Hypothalamus (tissue), 51 donors: ENCODE data around the gene MRPS15.
A peak's percentile ranks its signal among the peaks of the same experiment; 100 is the strongest.

ENCODE experiments used
- DNase-seq, 51 donors: peaks; one replicate each; lab custom pipeline; 2025; lab: John Stamatoyannopoulos, UW

Gene MRPS15

GRCh38 chr1:36464605-36465393, 615 bp upstream of the MRPS15 start:
- peak in 1 of 51 donors; percentile 39 for DNase-seq

DNA sequence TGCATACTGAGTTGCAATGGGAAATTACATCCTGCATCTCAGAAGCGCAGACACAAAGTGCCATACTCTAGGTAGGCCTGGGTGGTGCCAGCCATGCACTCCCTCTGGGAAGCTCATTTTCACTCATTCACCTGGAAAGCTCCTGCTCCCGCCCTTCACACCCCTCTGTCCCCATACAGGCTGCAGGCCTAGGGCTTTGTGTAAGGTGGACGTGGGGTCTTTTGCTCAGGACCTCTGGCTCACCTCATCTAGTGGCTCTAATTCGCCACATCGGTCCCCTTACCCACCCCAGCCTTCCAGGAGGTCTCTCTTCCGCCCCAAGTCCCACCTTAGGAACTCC, 751 bp downstream of the MRPS15 start:
- no peak for DNase-seq

DNA sequence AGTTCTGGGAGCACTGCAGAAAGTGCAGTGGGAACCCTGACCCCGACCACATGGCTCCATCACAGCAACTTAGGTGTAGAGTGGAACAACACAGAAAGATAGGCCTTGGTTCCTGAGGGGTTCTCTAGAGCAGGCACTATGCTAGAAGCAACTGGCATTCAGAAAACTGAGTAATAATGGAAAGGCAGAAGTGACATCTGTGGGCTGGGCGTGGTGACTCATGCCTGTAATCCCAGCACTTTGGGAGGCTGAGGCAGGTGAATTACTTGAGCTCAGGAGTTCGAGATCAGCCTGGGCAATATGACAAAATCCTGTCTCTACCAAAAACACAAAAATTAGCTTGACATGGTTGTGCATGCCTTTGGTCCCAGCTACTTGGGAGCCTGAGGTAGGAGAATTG, 5.3 kb downstream of the MRPS15 start:
- peak in 1 of 51 donors; percentile 5 for DNase-seq

DNA sequence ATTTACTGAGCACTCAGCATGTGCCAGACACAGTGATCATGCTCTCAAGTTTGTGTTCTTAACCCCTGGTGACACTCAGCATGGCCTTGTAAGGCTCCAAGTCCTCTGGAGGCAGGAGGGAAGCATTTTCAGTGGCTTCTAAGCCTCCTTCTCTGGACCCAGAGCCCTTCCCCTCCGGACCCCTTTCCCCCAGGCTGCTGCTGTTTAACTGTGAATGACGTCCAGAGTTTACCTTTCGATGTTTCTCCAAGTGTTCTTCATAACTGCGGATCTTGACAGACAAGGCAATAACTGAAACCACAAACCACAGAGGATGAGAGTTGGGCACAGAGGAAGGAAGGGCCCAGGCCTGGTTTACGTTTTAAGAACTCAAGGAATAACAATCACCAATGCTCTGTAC, 6.5 kb downstream of the MRPS15 start:
- no peak for DNase-seq

DNA sequence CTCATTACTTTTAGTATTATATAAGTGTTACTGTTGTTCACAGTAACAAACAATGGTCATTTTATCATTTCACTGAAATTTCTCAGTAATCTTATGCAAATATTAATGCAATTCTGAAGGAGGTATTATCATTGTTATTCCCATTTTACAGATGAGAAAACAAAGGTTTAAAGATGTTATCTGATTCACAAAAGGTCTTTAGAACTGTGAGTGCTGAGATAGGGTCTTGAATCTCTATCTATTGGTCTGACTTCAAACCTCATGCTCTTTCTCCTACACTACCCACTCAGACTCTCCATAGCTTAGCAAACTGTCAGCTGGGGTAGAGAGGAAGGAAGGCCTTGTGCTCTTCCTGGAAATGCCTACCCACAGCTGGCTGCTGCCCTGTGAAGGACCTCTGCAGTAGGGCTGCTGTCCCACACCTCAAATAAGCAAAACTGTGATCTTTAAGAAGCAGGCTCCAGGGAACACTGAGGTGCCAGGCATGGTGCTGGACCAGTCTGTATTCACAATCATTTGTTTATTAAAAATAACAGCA, 7.7 kb downstream of the MRPS15 start:
- no peak for DNase-seq

DNA sequence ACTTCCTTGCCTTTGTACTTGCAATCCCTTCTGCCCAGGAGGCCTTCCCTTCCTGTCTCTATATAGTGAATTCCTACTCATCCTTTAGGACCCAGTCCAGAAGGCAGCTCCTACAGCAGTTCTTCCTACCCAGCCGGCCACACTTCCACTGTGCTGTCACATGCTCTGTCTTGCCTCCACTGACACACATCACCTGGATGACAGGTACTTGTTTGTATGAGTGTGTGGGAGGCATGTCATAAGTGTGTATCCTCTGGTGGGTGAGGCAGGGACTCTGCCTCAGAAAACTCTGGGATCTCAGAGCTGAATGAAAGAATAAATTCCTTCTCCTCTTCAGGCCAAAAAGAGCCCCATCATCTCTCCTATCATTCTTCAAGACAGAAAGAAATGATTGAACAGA, 8.8 kb downstream of the MRPS15 start:
- no peak for DNase-seq

- DNase-seq = no peak
These were observed 10.4 kb downstream of the MRPS15 start for GRCh38 chr1:36453600-36454388.

- no peak for DNase-seq
These were observed 11.1 kb downstream of the MRPS15 start for GRCh38 chr1:36453051-36453450.

- no peak for DNase-seq
These were observed 13.3 kb downstream of the MRPS15 start for GRCh38 chr1:36450919-36451305.

GRCh38 chr1:36450270-36450918, 13.8 kb downstream of the MRPS15 start, which contains the start of gene OSCP1:
OSCP1 (minus strand) TSS chr1:36450451; CDS start chr1:36450369, 82 bp downstream.
- DNase-seq = peak; percentile 63 to 95 (median 90)

- no peak for DNase-seq
These were observed 15.6 kb downstream of the MRPS15 start for GRCh38 chr1:36448530-36449056.

DNA sequence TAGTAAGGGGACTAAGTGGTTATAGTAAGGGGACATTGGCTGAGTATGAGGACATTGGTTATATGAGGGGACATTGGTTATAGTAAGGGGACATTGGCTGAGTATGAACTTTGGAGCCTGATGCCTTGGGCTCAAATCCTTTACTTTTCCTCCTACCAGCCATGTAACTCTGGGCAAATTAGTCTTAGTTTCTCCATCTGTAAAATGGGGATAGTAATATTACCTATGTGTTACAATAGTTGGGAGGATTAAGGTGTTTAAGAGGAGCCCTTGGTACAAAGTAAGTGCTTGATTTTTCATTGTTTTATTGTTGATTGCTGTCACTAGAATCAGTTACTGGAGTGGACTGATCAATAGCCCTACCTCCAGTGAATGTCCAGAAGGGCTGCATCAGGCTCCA, 16.7 kb downstream of the MRPS15 start:
- DNase-seq = no peak

DNA sequence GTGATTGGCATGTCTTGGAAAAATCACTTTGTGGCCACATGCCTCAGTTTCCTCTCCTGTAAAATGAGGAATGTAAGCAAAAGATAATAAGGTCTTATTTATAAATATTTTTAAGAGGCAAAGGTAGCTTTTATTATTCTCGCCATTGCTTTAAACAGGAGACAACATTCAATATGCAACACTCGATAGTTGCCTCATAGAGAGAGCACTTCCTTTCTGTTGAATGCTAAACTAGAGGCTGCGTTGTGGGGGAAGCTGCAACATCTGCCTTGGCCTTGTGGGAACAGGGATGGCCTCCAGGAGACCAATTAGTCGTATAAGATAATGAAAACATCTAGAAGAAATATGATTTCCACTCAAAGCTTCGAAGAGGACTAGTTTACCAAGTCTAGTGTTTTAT, 17.4 kb downstream of the MRPS15 start:
- DNase-seq = no peak

- DNase-seq = peak in 2 of 51 donors; percentile 3 to 6
These were observed 17.9 kb downstream of the MRPS15 start for GRCh38 chr1:36446271-36446670.

- DNase-seq = no peak
These were observed 20.9 kb downstream of the MRPS15 start for GRCh38 chr1:36443297-36443696.

GRCh38 chr1:36442337-36442736, 21.8 kb downstream of the MRPS15 start:
- no peak for DNase-seq

- no peak for DNase-seq
These were observed 23.5 kb downstream of the MRPS15 start for GRCh38 chr1:36440646-36441045.

DNA sequence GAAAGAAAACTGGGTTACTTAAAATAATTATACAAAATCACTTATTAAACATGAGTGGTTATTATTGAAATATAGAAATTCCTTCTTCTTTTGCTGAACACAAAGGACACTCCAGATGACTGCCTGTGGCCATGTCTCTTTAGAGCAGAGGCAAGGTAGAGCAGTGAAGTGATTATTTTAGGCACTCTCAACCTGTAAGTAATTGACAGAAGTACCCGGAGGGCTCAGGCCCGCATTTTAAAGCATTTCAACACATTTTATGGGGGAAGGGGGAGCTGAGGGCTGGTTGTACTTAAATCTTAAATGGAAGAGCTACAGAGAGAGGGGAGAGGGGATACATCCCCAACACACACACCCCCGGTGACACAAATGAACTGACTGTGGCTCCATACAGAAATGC, 24.1 kb downstream of the MRPS15 start:
- DNase-seq = no peak

DNA sequence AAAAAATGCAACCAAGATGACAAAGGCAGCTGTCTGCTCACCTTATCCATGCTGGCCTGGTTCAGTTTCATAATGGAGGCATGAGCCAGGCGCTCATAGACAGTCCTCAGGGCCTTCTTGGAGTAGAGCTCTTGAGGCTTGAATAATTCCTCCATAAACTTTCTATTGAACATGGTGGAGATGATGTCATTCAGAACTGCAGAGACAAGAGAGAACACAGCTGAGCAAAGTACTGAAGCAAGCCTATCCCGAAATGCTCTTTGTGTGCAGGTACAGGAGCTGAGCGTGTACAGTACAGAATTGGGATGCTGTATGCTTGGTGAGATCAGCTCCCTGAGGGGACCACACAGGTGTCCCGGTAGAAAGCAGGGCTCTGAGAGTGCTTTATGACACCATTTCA, 25.5 kb downstream of the MRPS15 start:
- no peak for DNase-seq

DNA sequence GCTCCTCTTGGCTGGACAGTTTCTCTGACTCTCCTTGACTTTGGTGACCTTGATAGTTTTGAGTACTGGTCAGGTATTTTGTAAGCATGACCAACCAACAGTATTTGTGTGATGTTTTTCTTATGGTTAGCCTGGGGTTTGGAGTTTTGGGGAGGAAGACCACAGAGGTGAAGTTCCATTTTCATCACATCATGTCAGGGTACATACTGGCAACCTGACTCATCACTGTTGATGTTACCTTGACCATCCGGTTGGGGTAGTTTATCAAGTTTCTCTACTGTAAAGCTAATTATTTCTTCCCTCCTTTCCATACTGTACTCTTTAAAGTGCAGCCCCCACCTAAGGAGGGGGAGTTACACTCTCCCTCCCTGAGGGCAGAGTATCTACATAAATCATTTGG, 27.4 kb downstream of the MRPS15 start:
- DNase-seq = no peak

- no peak for DNase-seq
These were observed 31.1 kb downstream of the MRPS15 start for GRCh38 chr1:36433102-36433501.
